AG04450 (cell line): ENCODE data around the gene KCNH1. TPM values are rescaled to one million over a fixed set of nuclear protein-coding genes. Genes with fewer than 3 reads are reported as not detected.

Source experiments
- CTCF ChIA-PET: fragments of 300-600, 350-600 bp; formaldehyde crosslinking; extraction: SDS; loops from one replicate; lab custom pipeline; 2022; ENCODE audit warnings: antibody characterized with exemption, inconsistent platforms; lab: Charles Lee
- POLR2A ChIA-PET: fragments of 350-600 bp; formaldehyde crosslinking; extraction: SDS; loops from one replicate; lab custom pipeline; 2021; ENCODE audit warnings: antibody characterized with exemption, inconsistent platforms; lab: Yijun Ruan, JAX
- DNase-seq: peaks from one replicate; pipeline ENCODE4 v3.0.0-alpha.2; 2011; ENCODE audit warnings: low read depth, low spot score
- H3K27ac ChIP-seq: one replicate; pipeline ENCODE4 v1.5.1; 2012; ENCODE audit warnings: low read depth, low read length, control low read depth
- H3K27me3 ChIP-seq: one replicate; pipeline ENCODE4 v1.6.0; 2012; ENCODE audit warnings: low read length; ENCODE audit not compliant: control insufficient read depth, insufficient read depth
- H3K4me3 ChIP-seq: 2 replicates; pipeline ENCODE4 v1.5.1; 2011; ENCODE audit warnings: mild to moderate bottlenecking, low read depth, low read length, control low read depth
- H3K9me3 ChIP-seq: 2 replicates; pipeline ENCODE4 v1.5.1; 2012; ENCODE audit warnings: low read length; ENCODE audit not compliant: control insufficient read depth, insufficient read depth
- polyA plus RNA-seq: library from polyadenylated mRNA; depleted of rRNA; stranded (reverse); fragments of >200 nt; gene quantifications from 2 replicates; pipeline ENCODE4 v1.2.3, GENCODE V29; 2011
- TF ChIP-seq, protein P1 (sequence below): IDR thresholded peaks from 2 replicates; pipeline ENCODE4 v1.5.1; 2011; ENCODE audit warnings: low read depth, low read length, control low read depth, inconsistent platforms

KCNH1 gene
- polyA plus RNA-seq, 1 experiment = 0.31 TPM

DNA sequence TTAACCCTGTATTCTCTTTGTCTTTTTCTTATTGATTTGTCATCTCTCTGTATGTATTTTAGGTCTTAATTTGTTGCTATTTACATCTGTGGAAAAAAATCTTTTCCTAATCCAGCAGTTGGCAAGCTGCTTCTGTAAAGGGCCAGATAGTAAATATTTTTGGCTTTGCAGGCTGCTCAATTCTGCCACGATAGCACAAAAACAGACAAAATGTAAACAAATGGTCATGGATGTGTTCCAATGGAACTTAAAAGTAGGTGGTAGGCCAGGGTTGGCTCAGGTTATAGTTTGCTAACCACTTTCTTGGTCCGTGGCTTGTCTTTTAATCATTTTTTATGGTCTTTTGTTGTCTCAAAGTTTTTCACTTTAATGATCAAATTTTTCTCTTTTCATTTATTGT lies 433.4 kb downstream of the KCNH1 start:
- Histone ChIP-seq H3K27ac (no peak overlapping the region), H3K27me3 (no peaks in the 10 kb centered on the region), H3K9me3 (no peaks in the 10 kb centered on the region), H3K4me3 (no peak overlapping the region)
- ChIA-PET CTCF (interaction anchor here (2.0 kb wide), 1 partner anchor 435 kb away, joined by 7 read pairs; no protein-coding TSS in a partner anchor), POLR2A (no interaction called here)
- DNase-seq = no peak
- TF ChIP-seq, protein P1, sequence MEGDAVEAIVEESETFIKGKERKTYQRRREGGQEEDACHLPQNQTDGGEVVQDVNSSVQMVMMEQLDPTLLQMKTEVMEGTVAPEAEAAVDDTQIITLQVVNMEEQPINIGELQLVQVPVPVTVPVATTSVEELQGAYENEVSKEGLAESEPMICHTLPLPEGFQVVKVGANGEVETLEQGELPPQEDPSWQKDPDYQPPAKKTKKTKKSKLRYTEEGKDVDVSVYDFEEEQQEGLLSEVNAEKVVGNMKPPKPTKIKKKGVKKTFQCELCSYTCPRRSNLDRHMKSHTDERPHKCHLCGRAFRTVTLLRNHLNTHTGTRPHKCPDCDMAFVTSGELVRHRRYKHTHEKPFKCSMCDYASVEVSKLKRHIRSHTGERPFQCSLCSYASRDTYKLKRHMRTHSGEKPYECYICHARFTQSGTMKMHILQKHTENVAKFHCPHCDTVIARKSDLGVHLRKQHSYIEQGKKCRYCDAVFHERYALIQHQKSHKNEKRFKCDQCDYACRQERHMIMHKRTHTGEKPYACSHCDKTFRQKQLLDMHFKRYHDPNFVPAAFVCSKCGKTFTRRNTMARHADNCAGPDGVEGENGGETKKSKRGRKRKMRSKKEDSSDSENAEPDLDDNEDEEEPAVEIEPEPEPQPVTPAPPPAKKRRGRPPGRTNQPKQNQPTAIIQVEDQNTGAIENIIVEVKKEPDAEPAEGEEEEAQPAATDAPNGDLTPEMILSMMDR = no peak

DNA sequence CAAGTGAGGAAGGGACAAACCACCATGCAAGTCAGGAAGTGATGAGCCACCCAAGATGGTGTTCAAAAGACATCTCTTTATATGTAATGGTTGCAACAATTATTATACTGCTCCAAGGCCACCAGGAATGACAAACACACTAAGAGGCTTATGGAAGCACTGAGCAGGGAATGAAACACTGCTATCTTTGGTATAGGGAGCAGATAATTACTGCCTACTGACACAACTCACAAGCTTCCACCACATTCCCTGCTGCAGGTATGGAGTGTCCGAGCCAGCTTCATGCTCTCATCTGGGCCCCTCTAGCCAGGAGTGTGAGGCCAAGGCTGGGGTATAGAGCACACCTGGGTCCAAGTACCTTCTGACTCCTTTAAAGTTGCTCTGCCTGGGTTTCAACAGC lies 433.9 kb downstream of the KCNH1 start:
- Histone ChIP-seq H3K27ac (no peak overlapping the region), H3K9me3 (no peaks in the 10 kb centered on the region), H3K27me3 (no peaks in the 10 kb centered on the region), H3K4me3 (no peak overlapping the region)
- ChIA-PET POLR2A (no interaction called here), CTCF (no interaction called here)
- no peak for DNase-seq
- TF ChIP-seq, protein P1 = no peak

- CTCF ChIA-PET = no interaction called here
These were observed 435.3 kb downstream of the KCNH1 start for GRCh38 chr1:210698661-210699060.

GRCh38 chr1:210697185-210697584 lies 436.8 kb downstream of the KCNH1 start:
- CTCF ChIA-PET = no interaction called here
- TF ChIP-seq, protein P1 = no peak
- POLR2A ChIA-PET = no interaction called here

More at GRCh38 chr1:210698661-210699060, 435.3 kb downstream of the KCNH1 start:
- no peak for DNase-seq
- POLR2A ChIA-PET = no interaction called here
- Histone ChIP-seq H3K4me3 (no peak overlapping the region), H3K9me3 (no peaks in the 10 kb centered on the region), H3K27me3 (peaks cover 3% of the 10 kb centered on the region), H3K27ac (no peak overlapping the region)
- TF ChIP-seq, protein P1 = no peak

DNA sequence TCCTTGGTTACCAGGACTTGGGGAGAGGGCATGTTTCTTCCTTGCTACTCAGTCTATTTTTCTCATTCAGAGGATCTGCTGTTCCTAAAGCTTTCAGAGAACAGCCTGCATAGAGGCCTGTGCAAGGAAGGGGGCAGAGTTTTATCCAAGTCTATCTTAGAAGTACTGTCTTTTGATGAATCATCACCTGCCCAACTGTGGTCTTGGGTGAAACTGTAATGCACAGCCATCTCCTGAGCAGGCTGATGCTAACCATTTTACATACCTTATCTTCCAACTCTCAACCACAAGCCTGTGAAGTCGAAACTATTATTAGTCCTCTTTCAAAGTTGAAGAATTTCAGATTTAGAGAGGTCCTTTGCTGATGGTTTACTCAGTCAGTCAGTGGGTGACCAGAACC lies 437.2 kb downstream of the KCNH1 start:
- CTCF ChIA-PET = no interaction called here
- Histone ChIP-seq H3K27ac (no peak overlapping the region), H3K9me3 (no peaks in the 10 kb centered on the region), H3K27me3 (peaks cover 3% of the 10 kb centered on the region), H3K4me3 (no peak overlapping the region)
- no peak for DNase-seq
- TF ChIP-seq, protein P1 = no peak
- POLR2A ChIA-PET = no interaction called here

More at GRCh38 chr1:210697185-210697584, 436.8 kb downstream of the KCNH1 start:
- Histone ChIP-seq H3K4me3 (no peak overlapping the region), H3K27ac (no peak overlapping the region), H3K27me3 (peaks cover 3% of the 10 kb centered on the region), H3K9me3 (no peaks in the 10 kb centered on the region)
- no peak for DNase-seq
